HepG2 (cell line): Measurements from ENCODE around the gene USP7. TPM values are rescaled to one million over a fixed set of nuclear protein-coding genes. Genes with fewer than 3 reads are reported as not detected.
A peak's percentile ranks its signal among the peaks of the same experiment; 100 is the strongest.

Experiments used
- ATAC-seq: fragments of 200-7000 bp; cut with Tn5 transposase; 3 replicates; pipeline ENCODE4 v1.9.1; 2020; ENCODE audit warnings: mild to moderate bottlenecking, moderate library complexity
- BruUV-seq: library from RNA; stranded (reverse); fragments of 400-500 nt; replicated peaks from 2 replicates; lab custom pipeline; 2021; lab: Mats Ljungman, UMichigan
- CTCF ChIA-PET: fragments of 300-600 bp; formaldehyde crosslinking; extraction: SDS; loops from one replicate; lab custom pipeline; 2021; ENCODE audit warnings: low total read pairs, inconsistent platforms, low intra/inter-chr PET ratio; lab: Yijun Ruan, JAX
- POLR2A ChIA-PET: fragments of 350-600 bp; sonication (Branson Sonifier 250); formaldehyde crosslinking; loops from one replicate; lab custom pipeline; 2020; ENCODE audit warnings: antibody characterized with exemption, inconsistent platforms; lab: Yijun Ruan, JAX
- DNase-seq: peaks from one replicate; pipeline ENCODE4 v3.0.0-alpha.2; 2015; ENCODE audit warnings: low spot score
- FAIRE-seq: peaks from 3 replicates; lab custom pipeline; 2011; peaks lifted over from hg19 to GRCh38; lab: Jason Lieb, UNC
- H2AFZ ChIP-seq: one replicate; pipeline ENCODE4 v1.6.1; 2011; ENCODE audit warnings: low read length, inconsistent platforms
- H3K27ac ChIP-seq: fragments of 300-600 bp; 3 replicates; pipeline ENCODE4 v1.8.0; 2011; ENCODE audit warnings: mixed run types, mild to moderate bottlenecking, mixed read lengths, low read length, inconsistent platforms; ENCODE audit not compliant: insufficient read depth; ENCODE audit errors: extremely low read length
- H3K27me3 ChIP-seq, 2 experiments: fragments of 200-600 bp in 1 of 2; 2 replicates in 1 of 2; 3 replicates in 1 of 2; pipeline versions ENCODE4 v1.6.0 to v1.8.0; 2011; ENCODE audit warnings: low read length in 2 of 2, mild to moderate bottlenecking in 2 of 2, moderate library complexity in 2 of 2, inconsistent platforms in 1 of 2; ENCODE audit not compliant: insufficient read depth in 2 of 2, control insufficient read depth in 1 of 2
- H3K36me3 ChIP-seq, 2 experiments: fragments of 200-600 bp in 1 of 2; replicated peaks in 1 of 2; 2 replicates in 1 of 2; 3 replicates in 1 of 2; pipeline versions ENCODE4 v1.5.1 to v1.8.0; 2011; ENCODE audit warnings: low read length in 2 of 2, inconsistent platforms in 1 of 2; ENCODE audit not compliant: insufficient read depth in 2 of 2, control insufficient read depth in 1 of 2
- H3K4me1 ChIP-seq: 2 replicates; pipeline ENCODE4 v1.5.1; 2012; ENCODE audit warnings: low read length, inconsistent platforms; ENCODE audit not compliant: insufficient read depth
- H3K4me2 ChIP-seq: 2 replicates; pipeline ENCODE4 v1.6.0; 2011; ENCODE audit warnings: low read depth, low read length, inconsistent platforms
- H3K4me3 ChIP-seq, 3 experiments: fragments of 200-600 bp in 1 of 3; sonication (generic), shearing (Covaris generic) in 1 of 3; replicated peaks in 1 of 3; 2 replicates each; pipeline ENCODE4 v1.5.1; 2011 to 2016; ENCODE audit warnings: low read length in 3 of 3, inconsistent platforms in 2 of 3, low read depth in 2 of 3, mild to moderate bottlenecking in 2 of 3, control low read depth in 1 of 3, mixed read lengths in 1 of 3; ENCODE audit not compliant: insufficient read depth in 1 of 3
- H3K79me2 ChIP-seq: one replicate; pipeline ENCODE4 v1.6.1; 2011; ENCODE audit warnings: low read length, inconsistent platforms; ENCODE audit not compliant: insufficient read depth
- H3K9ac ChIP-seq: 2 replicates; pipeline ENCODE4 v1.6.0; 2011; ENCODE audit warnings: mild to moderate bottlenecking, low read depth, low read length, inconsistent platforms; ENCODE audit not compliant: insufficient read depth
- H3K9me3 ChIP-seq: 2 replicates; pipeline ENCODE4 v1.5.1; 2012; ENCODE audit warnings: mild to moderate bottlenecking, low read length
- H4K20me1 ChIP-seq: 2 replicates; pipeline ENCODE4 v1.6.0; 2011; ENCODE audit warnings: inconsistent platforms, mild to moderate bottlenecking, low read length, moderate library complexity; ENCODE audit not compliant: insufficient read depth
- CAMTA2 ChIP-seq: sonication (generic); formaldehyde crosslinking; IDR thresholded peaks from 2 replicates; pipeline ENCODE4 v1.4.0; 2020; ENCODE audit warnings: mild to moderate bottlenecking, missing genetic modification reagents, borderline replicate concordance
- GPBP1L1 ChIP-seq: sonication (generic); formaldehyde crosslinking; IDR thresholded peaks from 2 replicates; pipeline ENCODE4 v1.5.0; 2020; ENCODE audit warnings: mild to moderate bottlenecking, missing genetic modification reagents
- IRF1 ChIP-seq: sonication (generic); formaldehyde crosslinking; IDR thresholded peaks from 2 replicates; pipeline ENCODE4 v1.4.0; 2020; ENCODE audit warnings: low read depth, mild to moderate bottlenecking, missing genetic modification reagents
- KLF6 ChIP-seq: IDR thresholded peaks from 2 replicates; pipeline ENCODE4 v1.8.0; 2016; ENCODE audit warnings: missing biosample characterization, missing genetic modification reagents
- NFAT5 ChIP-seq: sonication (generic); formaldehyde crosslinking; IDR thresholded peaks from 2 replicates; pipeline ENCODE4 v1.4.0; 2020; ENCODE audit warnings: missing genetic modification reagents
- REST ChIP-seq, 2 experiments: IDR thresholded peaks; 2 replicates each; pipeline ENCODE4 v1.6.1; 2011 to 2012; ENCODE audit warnings: low read length in 2 of 2, borderline replicate concordance in 1 of 2, low read depth in 1 of 2, mild to moderate bottlenecking in 1 of 2, moderate library complexity in 1 of 2
- TBL1XR1 ChIP-seq: fragments of 150-350 bp; IDR thresholded peaks from 2 replicates; pipeline ENCODE4 v1.6.1; 2014; ENCODE audit warnings: borderline replicate concordance, low read length; ENCODE audit not compliant: partially characterized antibody
- WGBS: methylation state at CpG from one replicate; pipeline ENCODE4 v1.1.6; 2017; ENCODE audit warnings: low lambda C conversion rate; 5-methylcytosine and 5-hydroxymethylcytosine counted together
- in situ Hi-C: cut with HindIII; loops from 2 replicates; pipeline ENCODE4 v1.10.0; 2017; ENCODE audit warnings: low pct_unique_long_range_greater_than_20kb; ENCODE audit not compliant: extremely low pct_ligation_motif_present
- intact Hi-C: fragments of 100-400 bp; cut with micrococcal nuclease; formaldehyde crosslinking; loops from one replicate; pipeline ENCODE4 v1.10.0; 2022; ENCODE audit not compliant: unreplicated experiment
- polyA plus RNA-seq, 8 experiments: library from polyadenylated mRNA; depleted of rRNA in 3 of 8; stranded (reverse) in 7 of 8; unstranded in 1 of 8; fragments of >200 nt; fragmentation: Illumina TruSeq in 4 of 8; extraction: Trizol in 4 of 8; gene quantifications; 2 replicates each; pipeline versions ENCODE4 v1.2.1 to v1.2.3, GENCODE V29; 2011 to 2016; ENCODE audit warnings: low read depth in 4 of 8, missing spikeins in 1 of 8, mixed read lengths in 1 of 8; ENCODE audit not compliant: insufficient read depth in 1 of 8
- total RNA-seq, 5 experiments: library from RNA; depleted of rRNA; stranded (reverse); fragments of >200 nt; fragmentation: Illumina TruSeq; extraction: Trizol; gene quantifications; 2 replicates each; pipeline ENCODE4 v1.2.3, GENCODE V29; 2016; ENCODE audit warnings: low read depth in 1 of 5

The USP7 gene
- total and polyA plus RNA-seq, 2 of the 13 experiments (the other 11 are each of a cell fraction or from before 2014, with no cell fraction given): 52.5 to 173 TPM

- no peaks in the 10 kb centered on the region for H3K36me3 ChIP-seq
- in situ Hi-C loops: no loop called here
- H3K9me3 ChIP-seq: no peaks in the 10 kb centered on the region
- intact Hi-C loops: loop anchor here (2.0 kb wide), 1 partner anchor 23 kb away; no protein-coding TSS in a partner anchor
- DNase-seq (peak; percentile 98), FAIRE-seq (peak; percentile 93), ATAC-seq (peak; percentile 82)
- CTCF ChIA-PET: interaction anchor here (1.0 kb wide), 1 partner anchor 25 kb away, joined by 3 read pairs; no protein-coding TSS in a partner anchor
- peaks cover 76% of the 10 kb centered on the region for H4K20me1 ChIP-seq
- 2% methylated on average over 12 of the region's 12 CpGs for whole genome bisulfite sequencing
- peaks cover 68% of the 10 kb centered on the region for H3K4me1 ChIP-seq
- peaks cover 80% of the 10 kb centered on the region for H3K79me2 ChIP-seq
- H3K27me3 ChIP-seq: no peaks in the 10 kb centered on the region; a peak in 1 of 5 replicates
- no TSS peak for BruUV-seq
- no peak overlapping the region for H2AFZ ChIP-seq
- H3K4me3 ChIP-seq: peak overlapping the region; percentile 72 to 90 (median 82)
- peak overlapping the region; percentile 60 for H3K9ac ChIP-seq
- POLR2A ChIA-PET: interaction anchor here (1.0 to 3.5 kb wide), 6 partner anchors 12 to 131 kb away, joined by 3 to 24 read pairs (median 6); partner anchors contain the start of gene HAPSTR1
- H3K27ac ChIP-seq: peak overlapping the region; percentile 74
- peak overlapping the region; percentile 90 for H3K4me2 ChIP-seq
- TF ChIP-seq TBL1XR1: no peak
- peak in 1 of 2 experiments; percentile 43; a peak in 1 of 4 replicates for TF ChIP-seq REST (IDR thresholded peaks at IDR 0.05; ENCODE audit: borderline replicate concordance in 1 of 2, low read depth in 1 of 2, low read length in 2 of 2)
- TF ChIP-seq KLF6: no peak
- no peak for TF ChIP-seq IRF1 (CRISPR knock-in tag)
- TF ChIP-seq GPBP1L1 (CRISPR knock-in tag): no peak
- TF ChIP-seq NFAT5 (CRISPR knock-in tag): no peak; the same call in 1 of the 2 replicates
- no peak for TF ChIP-seq CAMTA2 (CRISPR knock-in tag)
Measured at GRCh38 chr16:8959921-8960787, 3.6 kb downstream of the USP7 start.
